ENCODE measurements around the gene ENDOV. TPM values are rescaled to one million over a fixed set of nuclear protein-coding genes. Genes with fewer than 3 reads are reported as not detected.

The ENDOV gene
- total RNA-seq, 1 donor from 2014 or later, result 40.7 TPM

DNA sequence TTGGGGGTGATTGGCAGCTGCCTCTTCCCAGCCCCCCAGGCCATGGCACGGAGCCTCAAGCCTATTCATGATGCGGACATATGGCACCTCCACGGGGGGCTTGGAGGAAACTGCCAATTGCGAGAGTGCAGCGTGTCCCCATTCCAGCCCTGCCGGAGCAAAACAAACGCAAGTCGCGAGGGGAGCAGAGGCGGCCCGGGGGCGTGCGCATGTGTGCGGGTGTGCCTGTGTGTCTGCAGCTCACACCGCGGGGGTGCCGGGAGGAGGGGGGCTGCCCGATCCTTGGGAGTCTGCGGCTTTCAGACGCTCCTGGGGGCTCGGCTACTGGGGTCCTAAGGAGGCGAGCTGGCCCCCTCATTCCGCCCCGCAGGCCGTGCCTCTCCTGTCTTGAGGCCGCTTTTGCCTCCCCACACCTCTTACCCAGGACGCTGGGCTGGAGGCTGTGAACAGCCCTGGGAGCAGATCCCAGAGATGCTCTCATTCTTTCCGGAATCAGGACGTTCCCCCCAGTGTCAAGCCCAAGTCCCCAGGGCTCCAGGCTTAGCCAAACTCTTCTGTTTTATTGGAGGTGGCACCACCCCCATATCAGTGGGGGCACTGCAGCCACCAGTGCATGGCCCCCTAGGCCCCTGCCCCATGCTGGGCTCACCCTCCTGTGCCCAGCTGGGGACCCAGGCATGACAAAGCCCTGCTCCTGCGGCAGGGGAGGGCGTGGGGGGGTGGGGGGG lies 29.1 kb downstream of the ENDOV start:
- DNase-seq (ENCODE audit: low spot score), result no peak
- Mint-ChIP-seq H3K27me3 (ENCODE audit: unreplicated experiment) (peaks cover 9% of the 10 kb centered on the region), H3K27ac (ENCODE audit: unreplicated experiment) (no peak overlapping the region), H3K4me1 (ENCODE audit: unreplicated experiment) (no peaks in the 10 kb centered on the region), H3K4me3 (ENCODE audit: unreplicated experiment) (no peak overlapping the region), H3K36me3 (ENCODE audit: low read depth, unreplicated experiment) (no peaks in the 10 kb centered on the region), H3K9me3 (ENCODE audit: unreplicated experiment) (no peaks in the 10 kb centered on the region)
- TF ChIP-seq, protein P1, sequence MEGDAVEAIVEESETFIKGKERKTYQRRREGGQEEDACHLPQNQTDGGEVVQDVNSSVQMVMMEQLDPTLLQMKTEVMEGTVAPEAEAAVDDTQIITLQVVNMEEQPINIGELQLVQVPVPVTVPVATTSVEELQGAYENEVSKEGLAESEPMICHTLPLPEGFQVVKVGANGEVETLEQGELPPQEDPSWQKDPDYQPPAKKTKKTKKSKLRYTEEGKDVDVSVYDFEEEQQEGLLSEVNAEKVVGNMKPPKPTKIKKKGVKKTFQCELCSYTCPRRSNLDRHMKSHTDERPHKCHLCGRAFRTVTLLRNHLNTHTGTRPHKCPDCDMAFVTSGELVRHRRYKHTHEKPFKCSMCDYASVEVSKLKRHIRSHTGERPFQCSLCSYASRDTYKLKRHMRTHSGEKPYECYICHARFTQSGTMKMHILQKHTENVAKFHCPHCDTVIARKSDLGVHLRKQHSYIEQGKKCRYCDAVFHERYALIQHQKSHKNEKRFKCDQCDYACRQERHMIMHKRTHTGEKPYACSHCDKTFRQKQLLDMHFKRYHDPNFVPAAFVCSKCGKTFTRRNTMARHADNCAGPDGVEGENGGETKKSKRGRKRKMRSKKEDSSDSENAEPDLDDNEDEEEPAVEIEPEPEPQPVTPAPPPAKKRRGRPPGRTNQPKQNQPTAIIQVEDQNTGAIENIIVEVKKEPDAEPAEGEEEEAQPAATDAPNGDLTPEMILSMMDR (IDR thresholded peaks at IDR 0.05; ENCODE audit: unreplicated experiment), result no peak

DNA sequence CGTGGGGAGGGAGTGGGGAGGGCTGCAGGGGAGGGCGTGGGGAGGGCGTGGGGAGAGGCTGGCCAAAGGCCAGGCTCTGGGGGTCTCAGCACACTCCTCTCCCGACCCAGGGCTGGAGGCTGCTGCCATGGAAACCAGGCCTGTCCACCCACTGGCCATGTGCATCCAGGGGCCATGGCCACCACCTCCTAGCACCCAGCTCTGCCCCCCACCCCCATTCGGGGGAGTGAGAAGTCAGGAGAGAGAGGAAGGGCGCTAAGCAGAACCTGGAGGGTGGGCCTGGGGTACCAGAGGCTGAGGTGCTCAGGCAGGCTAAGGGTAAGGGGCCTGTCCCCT lies 29.6 kb downstream of the ENDOV start:
- TF ChIP-seq, protein P1 (IDR thresholded peaks at IDR 0.05; ENCODE audit: unreplicated experiment), result no peak
- Mint-ChIP-seq H3K27me3 (ENCODE audit: unreplicated experiment) (peaks cover 9% of the 10 kb centered on the region), H3K9me3 (ENCODE audit: unreplicated experiment) (no peaks in the 10 kb centered on the region), H3K4me1 (ENCODE audit: unreplicated experiment) (no peaks in the 10 kb centered on the region), H3K27ac (ENCODE audit: unreplicated experiment) (no peak overlapping the region), H3K36me3 (ENCODE audit: low read depth, unreplicated experiment) (no peaks in the 10 kb centered on the region), H3K4me3 (ENCODE audit: unreplicated experiment) (no peak overlapping the region)
- no peak for DNase-seq (ENCODE audit: low spot score)

DNA sequence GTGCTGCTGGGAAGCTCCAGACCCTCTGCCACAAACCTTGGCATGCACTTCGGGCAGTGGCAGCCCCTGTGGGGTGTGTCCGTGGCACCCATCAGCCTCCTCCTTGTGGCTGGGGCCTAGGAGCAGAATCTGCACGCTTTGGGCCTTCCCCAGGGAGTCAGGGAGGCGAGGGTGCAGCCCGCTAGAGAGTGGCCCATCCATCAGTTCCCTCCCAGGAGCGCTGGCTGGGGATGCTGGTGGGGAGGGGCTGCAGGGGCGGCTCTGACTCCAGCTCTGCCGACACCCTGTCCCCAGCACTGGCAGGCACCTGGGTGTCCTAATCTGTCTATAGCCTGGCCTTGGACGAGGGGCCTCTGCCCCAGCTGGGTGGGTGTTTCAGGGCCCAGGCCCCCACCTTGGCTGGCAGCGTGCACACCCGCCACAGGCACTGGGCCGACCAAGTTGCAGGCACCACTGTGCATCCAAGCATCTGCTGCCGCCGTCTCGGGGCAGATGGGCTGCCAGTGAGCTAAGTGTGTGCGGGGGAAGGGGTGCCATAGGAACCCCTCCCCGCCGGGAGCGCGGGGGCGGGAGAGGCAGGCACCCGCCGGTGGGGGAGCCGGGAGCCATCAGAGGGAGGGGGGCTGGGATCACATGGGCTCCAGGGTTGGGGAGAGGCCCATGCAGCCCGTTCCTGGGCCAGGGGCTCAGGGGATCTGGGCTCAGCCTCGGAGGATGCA lies 30.2 kb downstream of the ENDOV start:
- peaks cover 9% of the 10 kb centered on the region for H3K27me3 Mint-ChIP-seq (ENCODE audit: unreplicated experiment)
- no peaks in the 10 kb centered on the region for H3K4me1 Mint-ChIP-seq (ENCODE audit: unreplicated experiment)
- no peaks in the 10 kb centered on the region for H3K9me3 Mint-ChIP-seq (ENCODE audit: unreplicated experiment)
- H3K4me3 Mint-ChIP-seq (ENCODE audit: unreplicated experiment), result no peak overlapping the region
- no peak overlapping the region for H3K27ac Mint-ChIP-seq (ENCODE audit: unreplicated experiment)
- no peak for DNase-seq (ENCODE audit: low spot score)
- TF ChIP-seq, protein P1 (IDR thresholded peaks at IDR 0.05; ENCODE audit: unreplicated experiment), result no peak
- H3K36me3 Mint-ChIP-seq (ENCODE audit: low read depth, unreplicated experiment), result no peaks in the 10 kb centered on the region

DNA sequence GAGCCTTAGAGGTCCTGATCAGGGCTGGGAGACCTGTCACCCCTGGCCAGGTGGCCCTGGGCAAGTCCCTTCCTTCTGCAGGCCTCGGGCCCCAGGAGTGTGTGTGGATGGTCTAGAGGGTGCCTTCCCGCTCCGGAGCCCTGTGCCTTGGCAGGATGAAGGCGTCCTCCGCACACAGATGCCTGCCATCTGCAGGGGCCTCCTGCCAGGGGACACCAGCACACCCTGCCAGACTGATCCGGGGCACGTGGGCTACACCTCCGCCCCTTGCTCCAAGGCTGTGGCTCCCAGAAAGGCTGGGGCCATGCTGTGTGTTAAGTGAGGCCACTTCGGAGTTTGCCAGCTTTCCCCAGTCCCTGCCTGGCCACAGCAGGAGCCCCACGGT lies 30.8 kb downstream of the ENDOV start:
- TF ChIP-seq, protein P1 (IDR thresholded peaks at IDR 0.05; ENCODE audit: unreplicated experiment), result no peak
- DNase-seq (ENCODE audit: low spot score), result no peak
- Mint-ChIP-seq H3K9me3 (ENCODE audit: unreplicated experiment) (no peaks in the 10 kb centered on the region), H3K4me1 (ENCODE audit: unreplicated experiment) (no peaks in the 10 kb centered on the region), H3K27ac (ENCODE audit: unreplicated experiment) (no peak overlapping the region), H3K36me3 (ENCODE audit: low read depth, unreplicated experiment) (no peaks in the 10 kb centered on the region), H3K4me3 (ENCODE audit: unreplicated experiment) (no peak overlapping the region), H3K27me3 (ENCODE audit: unreplicated experiment) (peaks cover 9% of the 10 kb centered on the region)

Data from endothelial cell (in vitro differentiated cells).